Activated naive CD4-positive, alpha-beta T cell treated with anti-CD3 and anti-CD28 coated beads for 36 hours (primary cell): Measurements from ENCODE around the gene ALDH8A1. TPM values are rescaled to one million over a fixed set of nuclear protein-coding genes. Genes with fewer than 3 reads are reported as not detected.
"Not testable (repeated sequence)": the region's sequence is repeated elsewhere in the genome, so short reads cannot be mapped to it uniquely, and the experiment has no call there.

Experiments
- CTCF ChIA-PET: fragments of 350-600 bp; sonication (Branson Sonifier 250); formaldehyde crosslinking; loops from one replicate; lab custom pipeline; 2021; ENCODE audit warnings: antibody characterized with exemption; lab: Charles Lee
- DNase-seq: peaks from one replicate; pipeline ENCODE4 v3.0.0-alpha.2; 2020
- H3K27ac Mint-ChIP-seq: one replicate; pipeline ENCODE4 v1.8.0; 2021; ENCODE audit warnings: mild to moderate bottlenecking, mixed read lengths
- H3K27me3 Mint-ChIP-seq: one replicate; pipeline ENCODE4 v1.8.0; 2021; ENCODE audit warnings: low read depth, mixed read lengths
- H3K36me3 Mint-ChIP-seq: one replicate; pipeline ENCODE4 v1.8.0; 2021; ENCODE audit warnings: low read depth, mixed read lengths
- H3K4me1 Mint-ChIP-seq: one replicate; pipeline ENCODE4 v1.8.0; 2021; ENCODE audit warnings: low read depth, mixed read lengths
- H3K4me3 Mint-ChIP-seq: one replicate; pipeline ENCODE4 v1.8.0; 2021; ENCODE audit warnings: mild to moderate bottlenecking, moderate library complexity, mixed read lengths
- H3K9me3 Mint-ChIP-seq: one replicate; pipeline ENCODE4 v1.8.0; 2021; ENCODE audit warnings: mixed read lengths
- intact Hi-C: fragments of 100-400 bp; cut with micrococcal nuclease; formaldehyde crosslinking; loops from one replicate; pipeline ENCODE4 v1.15.1; 2023
- total RNA-seq, 2 experiments: library from RNA; stranded (reverse); gene quantifications; one replicate each; pipeline ENCODE4 v1.2.3, GENCODE V29; 2021

ALDH8A1 gene
- total RNA-seq, 2 experiments from 2014 or later: 0.24 TPM; not detected in 1

GRCh38 chr6:134903448-134903847, 46.5 kb downstream of the ALDH8A1 start:
- CTCF ChIA-PET: interaction anchor here (1.2 kb wide), 1 partner anchor 37 kb away, joined by 4 read pairs; no protein-coding TSS in a partner anchor
- DNase-seq: no peak
- Mint-ChIP-seq H3K4me3 (no peak overlapping the region), H3K9me3 (no peaks in the 10 kb centered on the region), H3K27me3 (no peaks in the 10 kb centered on the region), H3K27ac (no peak overlapping the region), H3K36me3 (no peaks in the 10 kb centered on the region), H3K4me1 (no peaks in the 10 kb centered on the region)
- intact Hi-C loops: no loop called here

GRCh38 chr6:134902936-134903335, 47.0 kb downstream of the ALDH8A1 start:
- DNase-seq: no peak
- Mint-ChIP-seq H3K27ac (no peak overlapping the region), H3K4me1 (no peaks in the 10 kb centered on the region), H3K36me3 (no peaks in the 10 kb centered on the region), H3K4me3 (no peak overlapping the region), H3K9me3 (no peaks in the 10 kb centered on the region), H3K27me3 (no peaks in the 10 kb centered on the region)
- intact Hi-C loops: no loop called here
- CTCF ChIA-PET: interaction anchor here (1.2 kb wide), 1 partner anchor 37 kb away, joined by 4 read pairs; no protein-coding TSS in a partner anchor

- intact Hi-C loops: no loop called here
- no peak overlapping the region for H3K4me3 Mint-ChIP-seq
- H3K27ac Mint-ChIP-seq: no peak overlapping the region
- no peaks in the 10 kb centered on the region for H3K36me3 Mint-ChIP-seq
- H3K4me1 Mint-ChIP-seq: no peaks in the 10 kb centered on the region
- H3K27me3 Mint-ChIP-seq: no peaks in the 10 kb centered on the region
- CTCF ChIA-PET: interaction anchor here (0.6 to 2.1 kb wide), 3 partner anchors 38 to 539 kb away, joined by 3 to 7 read pairs (median 3); no protein-coding TSS in a partner anchor
- H3K9me3 Mint-ChIP-seq: no peaks in the 10 kb centered on the region
- DNase-seq: no peak
These were observed 47.6 kb downstream of the ALDH8A1 start for GRCh38 chr6:134902074-134902861.

- CTCF ChIA-PET: interaction anchor here (0.6 kb wide), 2 partner anchors 13 to 882 kb away, joined by 3 read pairs; no protein-coding TSS in a partner anchor
- Mint-ChIP-seq H3K4me1 (no peaks in the 10 kb centered on the region), H3K27me3 (no peaks in the 10 kb centered on the region), H3K4me3 (no peak overlapping the region), H3K9me3 (no peaks in the 10 kb centered on the region), H3K36me3 (no peaks in the 10 kb centered on the region), H3K27ac (no peak overlapping the region)
- intact Hi-C loops: no loop called here
- DNase-seq: no peak
These were observed 51.3 kb downstream of the ALDH8A1 start for GRCh38 chr6:134898575-134898974.

- H3K4me3 Mint-ChIP-seq, intact Hi-C loops, H3K27me3 Mint-ChIP-seq, DNase-seq, H3K9me3 Mint-ChIP-seq, H3K4me1 Mint-ChIP-seq, H3K36me3 Mint-ChIP-seq, H3K27ac Mint-ChIP-seq: not testable (repeated sequence)
- CTCF ChIA-PET: interaction anchor here (0.6 kb wide), 1 partner anchor 13 kb away, joined by 3 read pairs; no protein-coding TSS in a partner anchor
These were observed 51.7 kb downstream of the ALDH8A1 start for GRCh38 chr6:134898166-134898565.

GRCh38 chr6:134896910-134897309, 53.0 kb downstream of the ALDH8A1 start:
- CTCF ChIA-PET: interaction anchor here (0.7 to 1.2 kb wide), 2 partner anchors 14 to 1057 kb away, joined by 3 to 5 read pairs; no protein-coding TSS in a partner anchor
- H3K36me3 Mint-ChIP-seq: no peaks in the 10 kb centered on the region
- no peak overlapping the region for H3K27ac Mint-ChIP-seq
- H3K27me3 Mint-ChIP-seq: peaks cover 1% of the 10 kb centered on the region
- no peak overlapping the region for H3K4me3 Mint-ChIP-seq
- no peaks in the 10 kb centered on the region for H3K4me1 Mint-ChIP-seq
- no peak for DNase-seq
- intact Hi-C loops: no loop called here
- H3K9me3 Mint-ChIP-seq: peaks cover 11% of the 10 kb centered on the region

GRCh38 chr6:134894800-134895199, 55.1 kb downstream of the ALDH8A1 start:
- peaks cover 12% of the 10 kb centered on the region for H3K9me3 Mint-ChIP-seq
- CTCF ChIA-PET: interaction anchor here (0.8 kb wide), 1 partner anchor 12 kb away, joined by 3 read pairs; no protein-coding TSS in a partner anchor
- H3K27ac Mint-ChIP-seq: no peak overlapping the region
- no peaks in the 10 kb centered on the region for H3K4me1 Mint-ChIP-seq
- no peak for DNase-seq
- no peaks in the 10 kb centered on the region for H3K36me3 Mint-ChIP-seq
- no peak overlapping the region for H3K4me3 Mint-ChIP-seq
- peaks cover 1% of the 10 kb centered on the region for H3K27me3 Mint-ChIP-seq
- intact Hi-C loops: no loop called here

- DNase-seq: no peak
- Mint-ChIP-seq H3K36me3 (no peaks in the 10 kb centered on the region), H3K27me3 (peaks cover 1% of the 10 kb centered on the region), H3K4me1 (no peaks in the 10 kb centered on the region), H3K27ac (no peak overlapping the region), H3K9me3 (peaks cover 12% of the 10 kb centered on the region), H3K4me3 (no peak overlapping the region)
- CTCF ChIA-PET: interaction anchor here (0.7 to 1.7 kb wide), 2 partner anchors 10 to 113 kb away, joined by 3 to 8 read pairs; no protein-coding TSS in a partner anchor
- intact Hi-C loops: no loop called here
These were observed 57.5 kb downstream of the ALDH8A1 start for GRCh38 chr6:134892362-134892761.

GRCh38 chr6:134891633-134892032, 58.3 kb downstream of the ALDH8A1 start:
- no peak for DNase-seq
- CTCF ChIA-PET: interaction anchor here (0.7 to 1.7 kb wide), 3 partner anchors 9 to 49 kb away, joined by 3 to 8 read pairs (median 5); no protein-coding TSS in a partner anchor
- no peak overlapping the region for H3K4me3 Mint-ChIP-seq
- no peak overlapping the region for H3K27ac Mint-ChIP-seq
- peaks cover 1% of the 10 kb centered on the region for H3K27me3 Mint-ChIP-seq
- no peaks in the 10 kb centered on the region for H3K4me1 Mint-ChIP-seq
- H3K9me3 Mint-ChIP-seq: peaks cover 12% of the 10 kb centered on the region
- no peaks in the 10 kb centered on the region for H3K36me3 Mint-ChIP-seq
- intact Hi-C loops: no loop called here

- no peak for DNase-seq
- no peaks in the 10 kb centered on the region for H3K36me3 Mint-ChIP-seq
- CTCF ChIA-PET: no interaction called here
- peaks cover 10% of the 10 kb centered on the region for H3K27me3 Mint-ChIP-seq
- H3K4me3 Mint-ChIP-seq: no peak overlapping the region
- H3K9me3 Mint-ChIP-seq: peaks cover 12% of the 10 kb centered on the region
- intact Hi-C loops: no loop called here
- no peaks in the 10 kb centered on the region for H3K4me1 Mint-ChIP-seq
- no peak overlapping the region for H3K27ac Mint-ChIP-seq
These were observed 61.6 kb downstream of the ALDH8A1 start for GRCh38 chr6:134888316-134888715.

GRCh38 chr6:134884752-134885151, 65.1 kb downstream of the ALDH8A1 start:
- no peak for DNase-seq
- Mint-ChIP-seq H3K27me3 (peaks cover 10% of the 10 kb centered on the region), H3K27ac (no peak overlapping the region), H3K4me1 (no peaks in the 10 kb centered on the region), H3K4me3 (no peak overlapping the region), H3K9me3 (no peaks in the 10 kb centered on the region), H3K36me3 (no peaks in the 10 kb centered on the region)
- intact Hi-C loops: no loop called here
- CTCF ChIA-PET: interaction anchor here (2.8 kb wide), 1 partner anchor 55 kb away, joined by 36 read pairs; no protein-coding TSS in a partner anchor

GRCh38 chr6:134883314-134883713, 66.6 kb downstream of the ALDH8A1 start:
- no peak for DNase-seq
- intact Hi-C loops: loop anchor here (2.0 kb wide), 1 partner anchor 57 kb away; no protein-coding TSS in a partner anchor
- no peak overlapping the region for H3K4me3 Mint-ChIP-seq
- H3K27me3 Mint-ChIP-seq: peaks cover 10% of the 10 kb centered on the region
- no peaks in the 10 kb centered on the region for H3K4me1 Mint-ChIP-seq
- no peak overlapping the region for H3K27ac Mint-ChIP-seq
- CTCF ChIA-PET: interaction anchor here (0.7 to 3.5 kb wide), 17 partner anchors 8 to 960 kb away, joined by 3 to 36 read pairs (median 4); no protein-coding TSS in a partner anchor
- H3K9me3 Mint-ChIP-seq: no peaks in the 10 kb centered on the region
- H3K36me3 Mint-ChIP-seq: no peaks in the 10 kb centered on the region
